Peyer's patch (tissue), 4 donors: Measurements from ENCODE around the gene ASPN. TPM values are rescaled to one million over a fixed set of nuclear protein-coding genes. Genes with fewer than 3 reads are reported as not detected.

ENCODE experiments used
- DNase-seq, 3 donors: peaks; one replicate each; pipeline ENCODE4 v3.0.0-alpha.2; 2017 to 2019
- H3K27ac ChIP-seq, 4 donors: fragments of 200-600 bp; sonication (generic); one replicate each; pipeline ENCODE4 v1.5.1; 2016 to 2019
- H3K27me3 ChIP-seq, 2 donors: fragments of 200-600 bp; sonication (generic); one replicate each; pipeline ENCODE4 v1.5.1; 2019
- H3K36me3 ChIP-seq, 3 donors: fragments of 200-600 bp; sonication (generic); one replicate each; pipeline ENCODE4 v1.5.1; 2016 to 2019
- H3K4me1 ChIP-seq, 4 donors: fragments of 200-600 bp; sonication (generic); one replicate each; pipeline ENCODE4 v1.5.1; 2016 to 2019
- H3K4me3 ChIP-seq, 4 donors: fragments of 200-600 bp; sonication (generic); 1 replicate in 3 of 4; 2 replicates in 1 of 4; pipeline ENCODE4 v1.5.1; 2016 to 2019; ENCODE audit warnings: mild to moderate bottlenecking in 1 of 4
- H3K9me3 ChIP-seq, 4 donors: fragments of 200-600 bp; sonication (generic); one replicate each; pipeline ENCODE4 v1.5.1; 2016 to 2019; ENCODE audit warnings: mild to moderate bottlenecking in 1 of 4
- POLR2A ChIP-seq, 2 donors: fragments of 450-650 bp; IDR thresholded peaks; one replicate each; pipeline ENCODE4 v1.5.1; 2017; ENCODE audit warnings: antibody characterized with exemption in 2 of 2, mild to moderate bottlenecking in 2 of 2, moderate library complexity in 2 of 2
- total RNA-seq, 4 donors: library from RNA; depleted of rRNA; stranded (reverse); fragments of >200 nt; gene quantifications; one replicate each; pipeline ENCODE4 v1.1.0, GENCODE V29; 2016
- TF ChIP-seq, protein P1 (sequence below), 6 experiments: fragments of 450-650 bp in 4 of 6; fragments of 200-600 bp in 2 of 6; sonication (generic) in 1 of 6; IDR thresholded peaks; one replicate each; pipeline ENCODE4 v1.5.1; 2017 to 2019; ENCODE audit warnings: antibody characterized with exemption in 6 of 6, mild to moderate bottlenecking in 3 of 6, moderate library complexity in 1 of 6

ASPN gene
- total RNA-seq, 4 donors from 2014 or later: 2.5 to 4.7 (median 4.4) TPM

GRCh38 chr9:92527291-92527828 is 45.1 kb upstream of the ASPN start:
- Histone ChIP-seq H3K27ac (no peak overlapping the region), H3K9me3 (no peaks in the 10 kb centered on the region), H3K4me3 (no peak overlapping the region), H3K4me1 (no peaks in the 10 kb centered on the region), H3K36me3 (no peaks in the 10 kb centered on the region), H3K27me3 (no peaks in the 10 kb centered on the region)
- TF ChIP-seq, protein P1, sequence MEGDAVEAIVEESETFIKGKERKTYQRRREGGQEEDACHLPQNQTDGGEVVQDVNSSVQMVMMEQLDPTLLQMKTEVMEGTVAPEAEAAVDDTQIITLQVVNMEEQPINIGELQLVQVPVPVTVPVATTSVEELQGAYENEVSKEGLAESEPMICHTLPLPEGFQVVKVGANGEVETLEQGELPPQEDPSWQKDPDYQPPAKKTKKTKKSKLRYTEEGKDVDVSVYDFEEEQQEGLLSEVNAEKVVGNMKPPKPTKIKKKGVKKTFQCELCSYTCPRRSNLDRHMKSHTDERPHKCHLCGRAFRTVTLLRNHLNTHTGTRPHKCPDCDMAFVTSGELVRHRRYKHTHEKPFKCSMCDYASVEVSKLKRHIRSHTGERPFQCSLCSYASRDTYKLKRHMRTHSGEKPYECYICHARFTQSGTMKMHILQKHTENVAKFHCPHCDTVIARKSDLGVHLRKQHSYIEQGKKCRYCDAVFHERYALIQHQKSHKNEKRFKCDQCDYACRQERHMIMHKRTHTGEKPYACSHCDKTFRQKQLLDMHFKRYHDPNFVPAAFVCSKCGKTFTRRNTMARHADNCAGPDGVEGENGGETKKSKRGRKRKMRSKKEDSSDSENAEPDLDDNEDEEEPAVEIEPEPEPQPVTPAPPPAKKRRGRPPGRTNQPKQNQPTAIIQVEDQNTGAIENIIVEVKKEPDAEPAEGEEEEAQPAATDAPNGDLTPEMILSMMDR (IDR thresholded peaks at IDR 0.05): no peak
- no peak for TF ChIP-seq POLR2A (IDR thresholded peaks at IDR 0.05)
- no peak for DNase-seq

- Histone ChIP-seq H3K27ac (no peak overlapping the region), H3K36me3 (no peaks in the 10 kb centered on the region), H3K4me3 (no peak overlapping the region), H3K27me3 (no peaks in the 10 kb centered on the region), H3K4me1 (no peaks in the 10 kb centered on the region), H3K9me3 (no peaks in the 10 kb centered on the region)
- DNase-seq: no peak
- TF ChIP-seq, protein P1 (IDR thresholded peaks at IDR 0.05): no peak
- TF ChIP-seq POLR2A (IDR thresholded peaks at IDR 0.05): no peak
Measured at GRCh38 chr9:92525306-92525705, 43.0 kb upstream of the ASPN start.

DNA sequence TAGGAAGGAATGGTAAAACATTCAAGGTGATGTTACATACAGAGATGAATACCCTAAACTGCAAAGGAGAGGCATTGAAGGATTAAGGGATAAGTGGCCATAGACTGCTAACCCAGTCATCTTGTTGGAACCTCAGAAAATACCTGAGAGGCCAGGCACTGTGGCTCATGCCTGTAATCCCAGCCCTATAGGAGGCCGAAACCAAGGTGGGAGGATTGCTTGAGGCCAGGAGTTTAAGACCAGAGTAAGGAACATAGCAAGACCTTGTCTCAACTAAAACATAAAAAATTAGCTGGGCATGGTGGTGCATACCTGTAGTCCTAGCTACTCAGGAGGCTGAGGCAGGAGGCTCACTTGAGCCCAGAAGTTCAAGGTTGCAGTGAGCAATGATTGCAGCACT is 42.6 kb upstream of the ASPN start:
- Histone ChIP-seq H3K27ac (no peak overlapping the region), H3K27me3 (no peaks in the 10 kb centered on the region), H3K4me3 (no peak overlapping the region), H3K4me1 (no peaks in the 10 kb centered on the region), H3K36me3 (no peaks in the 10 kb centered on the region), H3K9me3 (no peaks in the 10 kb centered on the region)
- TF ChIP-seq, protein P1 (IDR thresholded peaks at IDR 0.05): no peak
- no peak for TF ChIP-seq POLR2A (IDR thresholded peaks at IDR 0.05)
- DNase-seq: no peak

DNA sequence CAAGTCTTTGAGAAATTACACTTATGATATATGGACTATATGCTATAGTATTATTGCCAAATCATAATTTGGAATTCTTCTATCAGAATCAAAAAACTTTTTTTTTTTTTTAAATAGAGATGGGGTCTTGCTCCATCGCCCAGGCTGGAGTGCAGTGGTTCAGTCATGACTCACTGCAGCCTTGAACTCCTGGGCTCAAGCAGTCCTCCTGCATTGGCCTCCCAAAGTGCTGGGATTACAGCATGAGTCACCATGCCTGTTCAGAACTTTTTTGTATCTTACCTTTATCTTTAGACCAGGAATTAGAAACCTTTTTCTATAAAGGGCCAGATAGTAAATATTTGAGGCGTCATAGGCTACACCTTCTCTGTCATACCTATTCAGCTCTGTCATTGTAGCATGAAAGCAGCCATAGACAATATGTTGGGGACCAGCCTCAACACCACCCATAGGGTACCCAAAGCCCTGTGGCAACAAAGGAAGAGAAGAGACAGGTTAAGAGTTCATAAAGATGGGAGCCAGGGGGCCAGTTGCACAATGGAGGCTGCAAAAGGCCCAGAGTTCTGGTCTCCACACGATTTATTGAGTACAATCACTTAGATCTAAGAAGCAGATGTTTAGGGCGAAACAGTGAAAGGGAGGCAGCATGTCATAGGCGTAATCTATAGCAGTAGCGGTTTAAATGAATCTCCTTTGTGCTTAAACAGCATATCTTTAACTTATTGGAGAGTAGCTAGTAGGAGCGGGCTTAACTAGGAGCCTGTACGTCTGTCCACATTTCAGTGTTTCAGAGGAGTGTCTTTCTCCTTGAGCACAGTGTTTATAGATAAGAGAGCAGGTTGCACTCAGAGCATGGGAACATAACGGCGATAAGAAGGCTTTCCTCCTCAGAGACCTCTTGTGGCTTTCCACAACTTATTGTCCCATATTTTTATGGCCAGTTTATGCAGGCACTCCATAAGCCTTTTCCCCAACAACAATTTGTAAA is 41.0 kb upstream of the ASPN start:
- no peaks in the 10 kb centered on the region for H3K4me1 ChIP-seq
- H3K36me3 ChIP-seq: no peaks in the 10 kb centered on the region
- H3K27ac ChIP-seq: no peak overlapping the region
- H3K4me3 ChIP-seq: no peak overlapping the region
- no peak for DNase-seq
- TF ChIP-seq, protein P1 (IDR thresholded peaks at IDR 0.05): no peak
- no peak for TF ChIP-seq POLR2A (IDR thresholded peaks at IDR 0.05)
- no peaks in the 10 kb centered on the region for H3K9me3 ChIP-seq
- H3K27me3 ChIP-seq: no peaks in the 10 kb centered on the region

DNA sequence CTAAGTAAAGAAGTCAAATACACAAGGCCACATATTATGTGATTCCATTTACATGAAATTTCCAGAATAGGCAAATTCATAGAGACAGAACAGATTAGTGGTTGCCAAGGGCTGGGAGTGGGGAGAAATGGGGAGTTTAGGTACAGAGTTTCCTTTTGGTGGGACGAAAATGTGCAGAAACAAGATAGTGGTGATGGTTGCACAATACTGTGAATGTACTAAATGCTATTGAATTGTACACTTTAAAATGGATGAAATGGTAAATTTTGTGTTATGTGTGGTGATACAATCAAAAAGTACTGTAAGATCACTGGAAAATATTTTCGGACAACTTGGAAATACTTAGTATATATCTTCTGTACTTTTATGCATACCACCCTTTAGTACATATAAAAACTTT is 38.5 kb upstream of the ASPN start:
- Histone ChIP-seq H3K4me1 (no peaks in the 10 kb centered on the region), H3K27ac (no peak overlapping the region), H3K36me3 (no peaks in the 10 kb centered on the region), H3K27me3 (no peaks in the 10 kb centered on the region), H3K9me3 (no peaks in the 10 kb centered on the region), H3K4me3 (no peak overlapping the region)
- TF ChIP-seq, protein P1 (IDR thresholded peaks at IDR 0.05): no peak
- no peak for TF ChIP-seq POLR2A (IDR thresholded peaks at IDR 0.05)
- DNase-seq: no peak
